ENCODE data around the gene MPLKIP. TPM values are rescaled to one million over a fixed set of nuclear protein-coding genes. Genes with fewer than 3 reads are reported as not detected.
A peak's percentile ranks its signal among the peaks of the same experiment; 100 is the strongest.
"Not testable (repeated sequence)": the region's sequence is repeated elsewhere in the genome, so short reads cannot be mapped to it uniquely, and the experiment has no call there.

MPLKIP gene
- total RNA-seq (2014; rRNA removed; shearing (Covaris generic)) = 41.4 and 53.2 TPM in 2 replicates
- 101 and 113 TPM in 2 replicates for polyA plus RNA-seq (2015; cell fraction: cytosol; rRNA removed)
- 63.1 and 68.9 TPM in 2 replicates for polyA plus RNA-seq (2015; cell fraction: nucleus; rRNA removed)

DNA sequence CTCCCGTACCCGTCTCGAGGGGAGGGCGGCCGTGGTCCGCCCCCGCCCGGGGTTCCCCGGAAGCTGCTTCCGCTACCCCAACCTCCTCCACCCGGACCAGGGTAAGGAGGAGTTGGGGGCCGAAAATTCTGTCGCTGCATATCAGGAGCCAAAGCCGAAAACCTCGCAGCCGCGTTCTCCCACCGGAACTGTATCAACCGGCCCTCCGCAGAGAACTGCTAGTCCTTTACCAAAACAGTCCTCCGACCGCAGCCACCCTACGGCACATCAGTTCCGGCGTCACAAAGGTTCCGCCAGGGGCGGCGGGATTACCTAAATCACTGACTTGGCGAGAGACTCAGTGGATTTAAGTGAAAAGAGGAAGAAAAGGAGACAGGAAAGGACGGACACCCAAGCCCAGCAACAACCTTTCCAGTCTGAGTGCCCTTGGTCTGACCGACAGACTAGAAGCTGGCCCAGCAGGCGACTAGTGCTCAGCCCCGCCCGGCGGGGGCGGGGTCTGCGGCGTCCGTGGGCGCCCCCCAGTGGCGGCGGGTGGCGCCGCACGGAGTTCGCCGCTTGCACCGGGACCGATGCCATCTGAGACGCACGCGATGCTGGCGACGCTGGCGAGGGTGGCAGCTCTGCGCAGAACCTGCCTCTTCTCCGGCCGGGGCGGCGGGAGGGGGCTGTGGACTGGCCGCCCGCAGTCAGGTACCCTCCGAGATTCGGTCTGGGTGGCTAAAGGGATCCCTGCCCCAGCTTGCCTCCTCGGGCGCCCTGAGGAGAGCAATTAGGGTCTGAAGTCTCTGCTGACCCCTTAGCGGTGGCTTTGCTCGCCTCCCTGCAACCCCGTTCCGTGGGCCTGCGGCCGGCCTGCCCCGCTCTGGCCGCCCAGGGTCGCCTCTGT is at the start of gene MPLKIP, which contains the start of gene SUGCT:
Gene MPLKIP (minus strand): TSS at position 195 of the 889 bp plus-strand sequence. CDS start 55 bp downstream, at position 140.
Gene SUGCT (plus strand): TSS at position 578 of the 889 bp plus-strand sequence.
- DNase-seq (ENCODE audit: low read depth) = peak; percentile 85

DNA sequence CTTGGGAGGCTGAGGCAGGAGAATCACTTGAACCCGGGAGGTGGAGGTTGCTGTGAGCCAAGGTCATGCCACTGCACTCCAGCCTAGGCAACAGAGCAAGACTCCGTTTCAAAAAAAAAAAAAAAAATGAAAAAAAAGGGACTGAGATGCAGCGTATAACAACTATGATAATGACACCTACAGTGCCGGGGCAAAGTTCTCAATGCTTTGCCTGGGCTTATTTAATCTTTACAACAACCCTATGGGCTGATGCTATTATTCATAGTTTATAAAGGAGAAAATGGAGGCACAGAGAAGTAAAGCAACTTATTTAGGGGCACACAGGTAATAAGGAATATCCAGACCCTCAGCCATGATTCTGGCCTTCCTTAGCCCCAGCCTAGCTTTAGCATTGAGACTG is 48.0 kb upstream of the MPLKIP start:
- no peak for DNase-seq (ENCODE audit: low read depth)

DNA sequence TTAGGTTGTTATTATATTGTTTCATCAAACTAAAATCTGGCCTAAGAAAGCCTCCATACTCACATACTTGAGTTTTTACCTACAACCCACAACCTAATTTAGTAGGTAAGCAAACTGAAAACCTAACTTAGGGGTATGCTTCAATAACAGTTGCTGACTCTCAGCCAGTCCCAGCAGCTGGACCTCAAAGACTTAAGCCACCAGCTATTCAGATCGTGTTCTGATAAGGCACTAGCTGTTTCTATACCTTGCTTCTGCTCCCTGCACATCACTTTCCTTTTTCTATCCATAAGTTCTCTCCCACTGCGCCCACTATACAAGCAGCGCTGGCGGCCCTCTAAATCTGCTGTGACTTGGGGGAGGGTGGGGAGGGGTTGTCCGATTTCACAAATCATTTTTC is 42.6 kb upstream of the MPLKIP start:
- DNase-seq (ENCODE audit: low read depth) = no peak

DNA sequence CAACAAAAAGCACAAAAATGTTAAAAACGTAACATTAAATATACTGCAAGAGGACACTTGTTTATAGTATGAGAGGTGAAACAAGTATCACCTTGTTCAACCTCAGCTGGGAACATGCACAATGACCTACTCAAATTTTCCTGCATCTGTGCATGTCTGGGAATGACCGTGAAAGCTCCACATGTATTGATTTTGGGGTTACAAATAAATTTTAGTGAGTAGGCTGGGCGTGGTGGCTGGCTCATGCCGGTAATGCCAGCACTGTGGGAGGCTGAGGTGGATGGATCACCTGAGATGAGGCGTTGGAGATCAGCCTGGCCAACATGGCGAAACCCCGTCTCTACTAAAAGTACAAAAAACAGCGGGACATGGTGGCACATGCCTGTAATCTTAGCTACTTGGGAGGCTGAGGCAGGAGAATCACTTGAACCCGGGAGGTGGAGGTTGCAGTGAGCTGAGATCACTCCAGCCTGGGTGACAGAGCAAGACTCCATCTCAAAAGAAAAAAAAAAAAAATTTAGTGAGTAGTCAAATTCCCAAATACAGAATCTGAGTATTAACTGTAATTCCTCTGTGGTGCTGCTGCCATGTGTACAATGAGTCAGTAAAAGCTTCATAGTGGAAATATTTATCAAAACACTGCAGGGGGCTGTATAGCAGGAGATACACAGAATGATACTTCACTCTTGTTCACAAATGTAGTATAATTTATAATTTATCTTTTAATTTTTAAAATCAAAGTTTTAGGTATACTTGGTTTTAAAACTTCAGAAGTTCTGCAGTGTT is 41.5 kb upstream of the MPLKIP start:
- peak; percentile 24 for DNase-seq (ENCODE audit: low read depth)

DNA sequence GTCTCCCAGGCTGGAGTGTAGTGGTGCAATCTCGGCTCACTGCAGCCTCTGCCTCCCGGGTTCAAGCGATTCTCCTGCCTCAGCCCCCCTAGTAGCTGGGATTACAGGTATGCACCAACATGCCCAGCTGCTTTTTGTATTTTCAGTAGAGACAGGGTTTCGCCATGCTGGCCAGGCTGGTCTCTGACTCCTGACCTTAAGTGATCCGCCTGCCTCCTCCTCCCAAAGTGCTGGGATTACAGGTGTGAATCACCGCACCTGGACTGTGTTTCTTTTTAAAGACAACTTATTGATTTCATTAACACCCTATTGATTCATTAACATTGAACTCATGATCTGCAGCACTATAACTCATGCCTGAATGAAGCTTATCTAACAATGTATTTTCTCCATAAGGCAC is 40.8 kb upstream of the MPLKIP start:
- DNase-seq (ENCODE audit: low read depth) = not testable (repeated sequence)

DNA sequence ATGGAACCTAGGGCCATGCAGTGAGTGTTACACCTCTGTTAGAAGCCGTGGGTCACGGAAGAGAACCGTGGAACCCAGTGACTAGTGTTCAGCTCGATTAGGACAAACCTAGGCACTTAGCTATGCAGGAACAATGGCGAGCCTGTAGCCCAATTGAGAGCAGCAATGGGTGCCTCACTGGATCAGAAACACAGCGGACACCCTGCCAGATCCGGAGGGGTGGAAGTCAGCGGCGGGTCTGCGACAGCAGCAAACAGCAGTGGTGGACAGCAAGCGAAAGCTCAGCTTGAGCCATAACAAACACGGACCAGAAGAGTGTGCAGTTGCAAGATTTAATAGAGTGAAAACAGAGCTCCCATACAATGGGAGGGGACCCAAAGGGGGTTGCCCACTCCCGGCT is 38.7 kb upstream of the MPLKIP start:
- DNase-seq (ENCODE audit: low read depth) = not testable (repeated sequence)

DNA sequence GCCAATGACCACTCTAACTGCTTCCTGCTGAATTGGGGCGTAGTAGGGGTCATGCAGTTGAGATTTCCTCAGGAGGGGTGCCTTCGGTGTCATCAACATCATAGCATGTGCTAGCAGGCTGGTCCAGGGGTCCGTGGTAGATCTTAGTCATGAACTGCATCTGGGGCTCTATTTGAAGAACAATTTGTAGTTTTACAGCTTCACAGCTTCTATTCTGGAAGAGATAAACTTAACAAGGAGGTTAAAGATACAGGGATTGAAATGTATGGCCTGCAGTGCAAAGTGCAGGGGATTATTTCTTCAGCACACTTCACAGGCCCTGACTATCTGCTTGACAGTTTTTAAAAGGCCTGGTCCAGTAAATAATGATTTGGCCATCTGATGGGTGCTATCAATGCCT is 33.8 kb upstream of the MPLKIP start:
- DNase-seq (ENCODE audit: low read depth) = not testable (repeated sequence)

DNA sequence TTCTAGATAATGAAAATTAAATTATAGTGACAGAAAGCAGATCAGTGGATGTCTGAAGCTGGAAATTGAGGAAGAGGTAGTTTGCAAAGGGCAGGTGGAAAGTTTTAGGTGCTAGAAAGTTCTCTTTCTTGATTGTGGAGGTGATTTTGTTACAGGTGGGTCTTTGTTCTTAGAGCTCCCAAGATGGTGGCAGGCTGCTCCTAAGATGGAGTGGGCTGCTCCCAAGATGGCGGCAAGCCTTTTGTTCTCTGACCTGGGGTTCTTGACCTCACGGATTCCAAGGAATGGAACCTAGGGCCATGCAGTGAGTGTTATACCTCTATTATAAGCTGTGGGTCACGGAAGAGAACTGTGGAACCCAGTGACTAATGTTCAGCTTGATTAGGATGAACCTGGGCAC is 32.9 kb upstream of the MPLKIP start:
- no peak for DNase-seq (ENCODE audit: low read depth)

DNA sequence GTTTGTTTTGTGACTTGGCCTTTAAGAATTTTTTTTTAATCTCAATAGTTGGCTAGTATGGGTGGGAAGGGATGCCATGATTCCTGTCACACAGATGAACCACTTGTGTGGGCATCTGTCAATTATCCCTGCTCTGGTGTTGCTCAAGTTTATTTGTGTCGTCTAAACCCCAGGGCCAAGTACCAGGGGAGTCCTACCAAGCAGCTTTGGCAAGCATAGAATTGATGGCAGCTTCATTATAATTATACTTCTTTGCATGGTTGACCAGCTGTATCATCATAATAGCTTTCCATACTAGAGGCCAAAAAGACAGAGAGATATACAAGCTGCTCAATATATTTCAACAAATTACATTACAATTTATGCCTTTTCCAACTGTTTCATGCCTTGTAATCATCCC is 30.8 kb upstream of the MPLKIP start:
- DNase-seq (ENCODE audit: low read depth) = no peak

DNA sequence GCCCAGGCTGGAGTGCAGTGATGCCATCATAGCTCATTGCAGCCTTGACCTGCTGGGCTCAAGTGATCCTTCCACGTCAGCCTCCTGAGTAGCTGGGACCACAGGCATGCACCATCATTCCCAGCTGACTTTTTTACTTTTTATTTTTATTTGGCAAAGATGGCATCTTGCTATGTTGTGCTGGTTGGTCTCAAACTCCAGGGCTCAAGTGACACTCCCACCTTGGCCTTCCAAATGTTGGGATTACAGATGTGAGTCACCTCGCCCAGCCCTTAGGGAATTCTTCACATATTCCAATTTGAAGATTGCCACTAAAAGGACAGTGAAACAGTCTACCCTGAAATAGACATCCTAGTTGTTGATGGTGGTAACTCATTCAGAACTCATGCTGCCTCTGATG is 28.1 kb upstream of the MPLKIP start:
- DNase-seq (ENCODE audit: low read depth) = peak; percentile 44

DNA sequence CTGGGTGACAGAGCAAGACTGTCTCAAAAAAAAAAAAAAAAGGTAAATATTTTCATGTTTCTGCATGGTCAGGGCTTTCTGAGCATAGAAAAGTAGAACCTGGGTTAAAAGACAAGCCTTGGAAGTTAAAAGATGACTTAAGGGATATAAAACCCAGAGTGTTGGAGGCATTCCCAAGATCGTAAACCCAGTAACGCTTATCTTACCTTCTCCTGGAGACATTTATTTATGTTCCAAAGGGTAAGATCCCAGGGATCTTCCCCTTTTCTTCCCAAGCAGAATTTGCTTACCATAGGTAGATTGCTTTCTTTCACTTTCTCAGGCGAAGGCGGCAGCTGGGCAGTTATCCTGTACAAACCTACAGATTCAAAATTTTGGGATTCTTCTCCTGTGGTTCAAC is 22.6 kb upstream of the MPLKIP start:
- no peak for DNase-seq (ENCODE audit: low read depth)

DNA sequence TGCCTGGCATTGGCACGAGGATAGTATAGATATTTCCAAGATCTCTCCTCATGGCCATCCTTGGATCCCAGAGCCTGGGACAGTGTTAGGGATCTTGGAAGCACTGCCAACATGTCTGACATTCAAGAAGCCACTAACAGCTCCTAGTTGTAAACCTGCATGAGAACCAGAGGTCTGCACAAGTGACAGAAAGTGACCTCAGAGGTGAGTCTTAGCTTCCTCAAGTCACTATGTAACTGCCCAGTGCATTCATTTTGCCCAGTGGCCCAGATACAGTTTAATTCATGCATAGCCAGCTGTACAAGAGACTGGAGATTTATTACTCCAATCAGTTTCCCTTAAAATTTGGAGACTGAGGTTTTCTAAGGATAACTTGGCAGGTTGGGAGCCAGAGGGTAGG is 17.1 kb upstream of the MPLKIP start:
- DNase-seq (ENCODE audit: low read depth) = no peak

DNA sequence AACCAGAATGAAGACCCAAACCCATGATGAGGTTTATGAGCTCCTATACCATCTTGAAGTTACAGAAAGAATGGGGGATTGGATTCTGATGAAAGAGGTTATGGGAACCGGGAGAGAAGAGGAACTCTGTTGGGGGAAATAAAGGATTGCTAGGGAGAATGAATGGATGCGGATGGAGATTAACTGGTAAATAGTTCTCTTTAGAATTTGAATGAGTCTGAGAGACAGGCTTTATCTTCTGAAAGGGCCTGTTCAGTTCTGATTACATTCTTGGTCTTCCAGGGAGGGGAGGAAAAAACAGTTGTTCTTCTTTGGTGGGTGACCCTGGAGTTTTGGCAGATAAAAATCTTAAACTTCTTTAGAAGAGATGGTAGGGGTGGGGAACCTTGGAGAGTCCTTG is 14.2 kb upstream of the MPLKIP start:
- no peak for DNase-seq (ENCODE audit: low read depth)

DNA sequence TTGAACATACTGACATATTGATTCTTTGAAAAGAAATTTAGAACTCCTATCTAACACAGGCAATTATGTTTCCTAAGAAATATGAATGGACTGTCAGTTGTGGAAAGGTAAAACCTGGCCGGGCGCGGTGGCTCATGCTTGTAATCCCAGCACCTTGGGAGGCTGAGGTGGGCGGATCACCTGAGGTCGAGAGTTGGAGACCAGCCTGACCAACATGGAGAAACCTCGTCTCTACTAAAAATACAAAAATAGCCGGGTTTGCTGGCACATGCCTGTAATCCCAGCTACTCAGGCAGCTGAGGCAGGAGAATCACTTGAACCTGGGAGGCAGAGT is 13.8 kb upstream of the MPLKIP start:
- not testable (repeated sequence) for DNase-seq (ENCODE audit: low read depth)

DNA sequence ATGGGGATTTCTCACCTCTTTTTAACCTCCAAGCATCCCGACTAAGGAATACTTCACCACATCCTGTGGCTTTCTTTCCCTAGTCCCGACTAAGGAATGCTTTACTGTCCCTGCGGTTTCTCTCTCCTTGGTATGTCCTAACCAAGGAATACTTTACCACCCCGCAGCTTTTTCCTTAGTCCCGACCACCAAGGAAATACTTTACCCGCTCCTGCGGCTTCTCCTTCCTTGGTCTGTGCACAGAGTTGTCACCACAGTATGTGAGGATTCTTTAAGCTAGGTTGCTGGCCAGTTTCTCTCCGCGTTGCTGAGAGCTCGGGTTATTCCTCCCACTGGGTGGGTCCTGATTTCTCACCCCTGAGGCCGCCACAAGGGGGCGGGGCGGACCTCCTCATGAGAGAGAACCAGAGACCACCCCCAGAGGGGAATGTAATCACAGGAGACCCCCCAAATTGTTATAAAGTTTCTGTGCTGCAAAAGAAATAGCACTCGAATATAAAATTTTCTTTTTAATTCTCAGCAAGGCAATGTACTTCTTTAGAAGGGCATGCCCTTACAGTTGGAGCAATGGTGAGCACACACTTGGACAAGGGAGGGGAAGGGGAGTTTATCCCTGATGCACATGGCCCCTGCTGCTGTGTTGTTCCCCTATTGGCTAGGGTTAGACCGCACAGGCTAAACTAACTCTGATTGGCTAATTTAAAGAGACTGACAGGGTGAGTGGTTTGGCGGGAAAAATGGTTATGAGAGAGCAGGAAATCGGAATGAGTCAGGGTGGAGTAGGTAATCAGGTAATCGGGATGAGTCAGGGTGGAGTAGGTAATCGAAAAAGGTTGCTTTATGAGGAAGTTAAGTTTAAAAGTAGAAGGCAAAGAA is 13.2 kb upstream of the MPLKIP start:
- DNase-seq (ENCODE audit: low read depth) = peak; percentile 92

DNA sequence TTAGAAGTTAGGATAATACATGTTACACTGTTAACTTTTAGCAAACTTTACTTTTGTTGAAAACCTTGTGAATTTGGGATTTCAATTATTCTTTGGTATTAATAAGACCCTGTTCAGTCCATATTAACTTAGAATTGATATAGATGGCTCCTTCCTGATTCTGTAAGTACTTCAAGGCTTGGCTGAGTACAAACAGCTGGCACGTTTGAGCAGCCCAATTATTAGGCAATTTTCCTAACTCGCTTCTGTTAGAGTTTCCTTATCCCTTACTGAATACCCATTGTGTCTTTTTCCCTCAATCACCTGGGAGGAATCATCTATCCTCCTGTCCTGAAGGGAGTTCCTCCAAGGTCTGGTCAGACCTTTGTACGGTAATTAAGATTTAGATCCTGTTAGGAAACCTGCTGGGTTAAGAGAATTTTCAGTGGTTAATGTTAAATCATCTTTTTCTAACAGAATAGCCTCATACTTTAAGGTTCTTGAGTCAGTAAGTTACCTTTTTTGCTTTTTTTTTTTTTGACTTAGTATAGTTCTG is 11.2 kb upstream of the MPLKIP start:
- DNase-seq (ENCODE audit: low read depth) = not testable (repeated sequence)

DNA sequence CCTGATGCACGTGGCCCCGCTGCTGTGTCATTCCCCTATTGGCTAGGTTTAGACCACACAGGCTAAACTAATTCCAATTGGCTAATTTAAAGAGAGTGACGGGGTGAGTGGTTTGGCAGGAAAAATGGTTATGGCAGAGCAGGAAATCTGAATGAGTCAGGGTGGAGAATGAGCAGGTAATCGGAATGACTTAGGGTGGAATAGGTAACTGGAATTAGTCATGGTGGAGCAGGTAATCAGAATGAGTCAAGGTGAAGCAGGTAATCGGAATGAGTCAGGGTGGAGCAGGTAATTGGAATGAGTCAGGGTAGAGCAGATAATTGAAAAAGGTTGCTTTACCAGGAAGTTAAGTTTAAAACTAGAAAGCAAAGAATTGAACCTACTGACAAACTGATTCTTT is 7.5 kb upstream of the MPLKIP start:
- DNase-seq (ENCODE audit: low read depth) = not testable (repeated sequence)

DNA sequence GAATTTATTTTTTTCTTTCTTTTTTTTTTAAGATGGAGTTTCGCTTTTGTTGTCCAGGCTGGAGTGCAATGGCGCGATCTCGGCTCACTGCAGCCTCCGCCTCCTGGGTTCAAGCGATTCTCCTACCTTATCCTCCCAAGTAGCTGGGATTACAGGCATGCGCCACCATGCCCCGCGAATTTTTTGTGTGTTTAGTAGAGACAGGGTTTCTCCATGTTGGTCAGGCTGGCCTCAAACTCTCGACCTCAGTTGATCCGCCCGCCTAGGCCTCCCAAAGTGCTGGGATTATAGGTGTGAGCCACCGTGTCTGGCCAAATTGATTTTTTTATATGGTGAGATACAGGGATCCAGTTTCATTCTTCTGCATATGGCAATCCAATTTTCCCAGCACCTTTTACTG is 5.5 kb upstream of the MPLKIP start:
- not testable (repeated sequence) for DNase-seq (ENCODE audit: low read depth)

DNA sequence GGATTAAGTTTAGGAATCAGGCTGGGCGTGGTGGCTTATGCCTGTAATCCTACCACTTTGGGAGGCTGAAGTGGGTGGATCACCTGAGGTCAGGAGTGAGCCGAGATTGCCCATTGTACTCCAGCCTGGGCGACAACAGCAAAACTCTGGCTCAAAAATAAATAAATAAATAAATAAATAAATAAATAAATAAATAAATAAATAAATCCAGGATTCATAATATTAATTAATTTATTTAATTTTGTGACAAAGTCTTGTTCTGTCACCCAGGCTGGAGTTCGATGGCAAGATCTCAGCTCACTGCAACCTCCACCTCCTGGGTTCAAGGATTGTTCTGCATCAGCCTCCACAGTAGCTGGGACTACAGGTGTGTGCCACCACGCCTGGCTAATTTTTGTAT is 4.6 kb upstream of the MPLKIP start:
- no peak for DNase-seq (ENCODE audit: low read depth)

DNA sequence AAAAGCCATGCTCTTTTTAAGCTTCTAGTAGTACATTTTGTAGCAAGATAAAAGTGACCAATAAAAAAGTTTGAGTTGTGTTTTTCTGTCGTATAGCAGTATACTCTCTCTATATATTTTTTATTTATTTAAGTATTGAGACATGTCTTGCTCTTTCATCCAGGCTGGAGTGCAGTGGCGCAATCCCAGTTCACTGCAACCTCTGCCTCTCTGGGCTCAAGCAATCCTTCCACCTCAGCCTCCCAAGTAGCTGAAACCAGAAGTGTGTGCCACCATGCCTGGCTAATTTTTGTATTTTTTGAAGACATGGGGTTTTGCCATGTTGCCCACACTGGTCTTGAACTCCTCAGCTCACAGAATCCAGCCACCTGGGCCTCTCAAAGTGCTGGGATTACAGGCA is 3.1 kb upstream of the MPLKIP start:
- DNase-seq (ENCODE audit: low read depth) = no peak

DNA sequence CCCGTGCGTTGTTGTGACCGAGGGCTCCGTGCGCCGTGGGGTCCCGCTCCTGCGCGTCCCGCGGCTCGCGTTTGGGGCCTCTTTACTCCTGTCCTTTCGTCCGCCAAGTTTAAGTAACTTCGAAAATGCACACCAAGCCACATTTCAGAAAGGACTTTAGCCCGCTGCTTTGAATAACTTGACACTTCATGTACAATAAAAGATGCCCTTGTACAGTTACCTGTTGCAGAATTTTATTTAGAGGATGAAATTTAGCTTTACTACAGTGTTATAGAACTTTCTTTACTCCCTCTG is 842 bp upstream of the MPLKIP start:
- DNase-seq (ENCODE audit: low read depth) = no peak
